ENCODE results near the gene DNAH2.

The DNAH2 gene

GRCh38 chr17:7716901-7717755 lies at the start of gene DNAH2:
TSS of gene DNAH2 (plus strand) at chr17:7717744. CDS start at chr17:7719735, 1,991 bp downstream.
- H3K27ac ChIP-seq, result no peak within 1 kb of the TSS; the same call in 1 of the 2 replicates
- H3K36me3 ChIP-seq (ENCODE audit: insufficient read depth, low read length), result no peaks in the 10 kb centered on the region
- peak within 1 kb of the TSS; percentile 97 for H3K4me3 ChIP-seq
- no peak for DNase-seq (ENCODE audit: low read depth, low spot score)
- H3K9me3 ChIP-seq (ENCODE audit: low read depth, low read length), result no peaks in the 10 kb centered on the region
- TF ChIP-seq FOXP2 (optimal IDR thresholded peaks at IDR 0.05; ENCODE audit: control extremely low read depth, extremely low read length, insufficient read depth), result no peak
- no peak for TF ChIP-seq EZH2 (IDR thresholded peaks at IDR 0.05)
- peak; percentile 36; the same call in 1 of the 2 replicates for TF ChIP-seq POLR2AphosphoS5 (IDR thresholded peaks at IDR 0.05; ENCODE audit: borderline replicate concordance, low read depth, low read length)
- H3K9ac ChIP-seq (ENCODE audit: insufficient read length), result peak within 1 kb of the TSS; percentile 77

GRCh38 chr17:7668482-7668881 lies 49.1 kb upstream of the DNAH2 start:
- no peak overlapping the region for H3K27ac ChIP-seq
- no peaks in the 10 kb centered on the region for H3K9me3 ChIP-seq (ENCODE audit: low read depth, low read length)
- peaks cover 53% of the 10 kb centered on the region for H3K36me3 ChIP-seq (ENCODE audit: insufficient read depth, low read length)
- no peak overlapping the region for H3K4me3 ChIP-seq
- DNase-seq (ENCODE audit: low read depth, low spot score), result no peak
- no peak for TF ChIP-seq FOXP2 (optimal IDR thresholded peaks at IDR 0.05; ENCODE audit: control extremely low read depth, extremely low read length, insufficient read depth)
- TF ChIP-seq POLR2AphosphoS5 (IDR thresholded peaks at IDR 0.05; ENCODE audit: borderline replicate concordance, low read depth, low read length), result no peak
- no peak for TF ChIP-seq EZH2 (IDR thresholded peaks at IDR 0.05)
- H3K9ac ChIP-seq (ENCODE audit: insufficient read length), result no peak overlapping the region

GRCh38 chr17:7673239-7673638 lies 44.3 kb upstream of the DNAH2 start:
- no peak for TF ChIP-seq EZH2 (IDR thresholded peaks at IDR 0.05)
- no peak for TF ChIP-seq FOXP2 (optimal IDR thresholded peaks at IDR 0.05; ENCODE audit: control extremely low read depth, extremely low read length, insufficient read depth)
- TF ChIP-seq POLR2AphosphoS5 (IDR thresholded peaks at IDR 0.05; ENCODE audit: borderline replicate concordance, low read depth, low read length), result no peak
- Histone ChIP-seq H3K36me3 (ENCODE audit: insufficient read depth, low read length) (peaks cover 48% of the 10 kb centered on the region), H3K27ac (no peak overlapping the region), H3K9ac (ENCODE audit: insufficient read length) (no peak overlapping the region), H3K4me3 (no peak overlapping the region), H3K9me3 (ENCODE audit: low read depth, low read length) (no peaks in the 10 kb centered on the region)
- DNase-seq (ENCODE audit: low read depth, low spot score), result no peak

- Histone ChIP-seq H3K4me3 (no peak overlapping the region), H3K9ac (ENCODE audit: insufficient read length) (no peak overlapping the region), H3K36me3 (ENCODE audit: insufficient read depth, low read length) (peaks cover 38% of the 10 kb centered on the region), H3K27ac (no peak overlapping the region), H3K9me3 (ENCODE audit: low read depth, low read length) (no peaks in the 10 kb centered on the region)
- DNase-seq (ENCODE audit: low read depth, low spot score), result no peak
- TF ChIP-seq FOXP2 (optimal IDR thresholded peaks at IDR 0.05; ENCODE audit: control extremely low read depth, extremely low read length, insufficient read depth) (no peak), EZH2 (IDR thresholded peaks at IDR 0.05) (no peak), POLR2AphosphoS5 (IDR thresholded peaks at IDR 0.05; ENCODE audit: borderline replicate concordance, low read depth, low read length) (no peak)
Observed at GRCh38 chr17:7674934-7675333, 42.6 kb upstream of the DNAH2 start.

GRCh38 chr17:7676533-7676932 lies 41.0 kb upstream of the DNAH2 start:
- Histone ChIP-seq H3K4me3 (no peak overlapping the region), H3K36me3 (ENCODE audit: insufficient read depth, low read length) (peaks cover 23% of the 10 kb centered on the region), H3K9ac (ENCODE audit: insufficient read length) (no peak overlapping the region), H3K27ac (no peak overlapping the region), H3K9me3 (ENCODE audit: low read depth, low read length) (no peaks in the 10 kb centered on the region)
- TF ChIP-seq FOXP2 (optimal IDR thresholded peaks at IDR 0.05; ENCODE audit: control extremely low read depth, extremely low read length, insufficient read depth) (no peak), EZH2 (IDR thresholded peaks at IDR 0.05) (no peak)
- DNase-seq (ENCODE audit: low read depth, low spot score), result no peak

- Histone ChIP-seq H3K4me3 (no peak overlapping the region), H3K9ac (ENCODE audit: insufficient read length) (no peak overlapping the region), H3K36me3 (ENCODE audit: insufficient read depth, low read length) (peaks cover 19% of the 10 kb centered on the region), H3K27ac (no peak overlapping the region), H3K9me3 (ENCODE audit: low read depth, low read length) (no peaks in the 10 kb centered on the region)
- no peak for DNase-seq (ENCODE audit: low read depth, low spot score)
- no peak for TF ChIP-seq FOXP2 (optimal IDR thresholded peaks at IDR 0.05; ENCODE audit: control extremely low read depth, extremely low read length, insufficient read depth)
- no peak for TF ChIP-seq POLR2AphosphoS5 (IDR thresholded peaks at IDR 0.05; ENCODE audit: borderline replicate concordance, low read depth, low read length)
- TF ChIP-seq EZH2 (IDR thresholded peaks at IDR 0.05), result no peak
Observed at GRCh38 chr17:7677388-7678067, 40.0 kb upstream of the DNAH2 start.

GRCh38 chr17:7684851-7685532 lies 32.6 kb upstream of the DNAH2 start:
- Histone ChIP-seq H3K9me3 (ENCODE audit: low read depth, low read length) (no peaks in the 10 kb centered on the region), H3K27ac (no peak overlapping the region), H3K4me3 (peak overlapping the region; percentile 96), H3K9ac (ENCODE audit: insufficient read length) (peak overlapping the region; percentile 98), H3K36me3 (ENCODE audit: insufficient read depth, low read length) (peaks cover 17% of the 10 kb centered on the region)
- DNase-seq (ENCODE audit: low read depth, low spot score), result no peak
- TF ChIP-seq POLR2AphosphoS5 (IDR thresholded peaks at IDR 0.05; ENCODE audit: borderline replicate concordance, low read depth, low read length), result no peak
- TF ChIP-seq EZH2 (IDR thresholded peaks at IDR 0.05), result no peak
- no peak for TF ChIP-seq FOXP2 (optimal IDR thresholded peaks at IDR 0.05; ENCODE audit: control extremely low read depth, extremely low read length, insufficient read depth)

All from SK-N-MC (cell line).